ENCODE data around the gene PRKCA.
"Not testable (repeated sequence)": the region's sequence is repeated elsewhere in the genome, so short reads cannot be mapped to it uniquely, and the experiment has no call there.

PRKCA gene

DNA sequence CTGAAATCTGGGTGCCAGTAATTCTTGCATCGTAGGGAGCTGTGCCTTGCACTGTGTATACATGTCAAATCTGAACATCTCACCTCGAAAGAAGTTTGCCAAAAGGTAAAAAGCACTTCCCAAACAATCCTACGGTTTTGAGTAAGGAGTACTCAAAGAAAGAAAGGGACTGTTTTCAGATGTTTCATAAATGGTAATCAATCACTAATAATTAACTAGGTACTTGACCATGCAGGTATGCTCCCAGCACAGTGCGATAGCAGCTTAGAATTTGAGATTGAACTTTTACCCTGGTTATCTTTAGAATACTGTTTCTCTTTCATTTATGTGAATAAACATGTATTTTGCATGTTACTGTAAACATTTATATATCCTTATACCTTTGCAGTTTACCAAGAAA, 39.0 kb downstream of the PRKCA start:
- H2AFZ ChIP-seq (ENCODE audit: low read length): no peak overlapping the region
- peaks cover 10% of the 10 kb centered on the region for H3K4me1 ChIP-seq (ENCODE audit: insufficient read depth, low read length, poor library complexity, severe bottlenecking)
- no peaks in the 10 kb centered on the region for H3K36me3 ChIP-seq (ENCODE audit: insufficient read depth, low read length)

DNA sequence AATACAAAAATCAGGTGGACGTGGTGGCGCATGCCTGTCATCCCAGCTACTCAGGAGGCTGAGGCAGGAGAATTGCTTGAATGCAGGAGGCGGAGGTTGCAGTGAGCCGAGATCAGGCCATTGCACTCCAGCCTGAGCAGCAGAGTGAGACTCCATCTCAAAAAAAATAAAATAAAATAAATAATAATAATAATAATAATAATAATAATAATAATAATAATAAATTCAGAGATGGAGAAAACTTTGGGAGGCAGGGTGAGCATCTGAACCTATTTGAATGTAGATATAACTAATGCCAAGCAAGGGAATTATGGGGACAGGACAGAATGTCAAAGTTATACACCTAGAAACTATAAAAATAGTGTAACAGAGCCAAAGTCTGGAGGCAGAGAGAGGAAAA, 39.9 kb downstream of the PRKCA start:
- not testable (repeated sequence) for H4K20me1 ChIP-seq (ENCODE audit: insufficient read depth, low read length, poor library complexity, severe bottlenecking); H3F3A ChIP-seq (ENCODE audit: low read depth); H3K9me3 ChIP-seq (ENCODE audit: insufficient read depth, low read depth, low read length); H3K79me2 ChIP-seq (ENCODE audit: insufficient read depth, low read length); H3K36me3 ChIP-seq (ENCODE audit: insufficient read depth, low read length); H3K9me2 ChIP-seq (replicated peaks; ENCODE audit: low read depth, low read length); H3K4me3 ChIP-seq (ENCODE audit: low read length, poor library complexity, severe bottlenecking); H2AFZ ChIP-seq (ENCODE audit: low read length); H3K4me2 ChIP-seq (ENCODE audit: low read depth, low read length, poor library complexity, severe bottlenecking); H3K4me1 ChIP-seq (ENCODE audit: insufficient read depth, low read length, poor library complexity, severe bottlenecking); H3K27me3 ChIP-seq (ENCODE audit: insufficient read depth, low read length, poor library complexity, severe bottlenecking); H3K9ac ChIP-seq (ENCODE audit: low read depth, low read length, poor library complexity, severe bottlenecking)

More for the DNA sequence above, 39.0 kb downstream of the PRKCA start:
- Histone ChIP-seq H3K79me2 (ENCODE audit: insufficient read depth, low read length) (no peaks in the 10 kb centered on the region), H3K9me2 (replicated peaks; ENCODE audit: low read depth, low read length) (no peaks in the 10 kb centered on the region), H3K9me3 (ENCODE audit: insufficient read depth, low read depth, low read length) (no peaks in the 10 kb centered on the region), H4K20me1 (ENCODE audit: insufficient read depth, low read length, poor library complexity, severe bottlenecking) (no peaks in the 10 kb centered on the region), H3K4me2 (ENCODE audit: low read depth, low read length, poor library complexity, severe bottlenecking) (no peak overlapping the region), H3K9ac (ENCODE audit: low read depth, low read length, poor library complexity, severe bottlenecking) (no peak overlapping the region), H3F3A (ENCODE audit: low read depth) (no peaks in the 10 kb centered on the region), H3K4me3 (ENCODE audit: low read length, poor library complexity, severe bottlenecking) (no peak overlapping the region), H3K27me3 (ENCODE audit: insufficient read depth, low read length, poor library complexity, severe bottlenecking) (no peaks in the 10 kb centered on the region)
- TF ChIP-seq, protein P1, sequence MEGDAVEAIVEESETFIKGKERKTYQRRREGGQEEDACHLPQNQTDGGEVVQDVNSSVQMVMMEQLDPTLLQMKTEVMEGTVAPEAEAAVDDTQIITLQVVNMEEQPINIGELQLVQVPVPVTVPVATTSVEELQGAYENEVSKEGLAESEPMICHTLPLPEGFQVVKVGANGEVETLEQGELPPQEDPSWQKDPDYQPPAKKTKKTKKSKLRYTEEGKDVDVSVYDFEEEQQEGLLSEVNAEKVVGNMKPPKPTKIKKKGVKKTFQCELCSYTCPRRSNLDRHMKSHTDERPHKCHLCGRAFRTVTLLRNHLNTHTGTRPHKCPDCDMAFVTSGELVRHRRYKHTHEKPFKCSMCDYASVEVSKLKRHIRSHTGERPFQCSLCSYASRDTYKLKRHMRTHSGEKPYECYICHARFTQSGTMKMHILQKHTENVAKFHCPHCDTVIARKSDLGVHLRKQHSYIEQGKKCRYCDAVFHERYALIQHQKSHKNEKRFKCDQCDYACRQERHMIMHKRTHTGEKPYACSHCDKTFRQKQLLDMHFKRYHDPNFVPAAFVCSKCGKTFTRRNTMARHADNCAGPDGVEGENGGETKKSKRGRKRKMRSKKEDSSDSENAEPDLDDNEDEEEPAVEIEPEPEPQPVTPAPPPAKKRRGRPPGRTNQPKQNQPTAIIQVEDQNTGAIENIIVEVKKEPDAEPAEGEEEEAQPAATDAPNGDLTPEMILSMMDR (conservative IDR thresholded peaks at IDR 0.05; ENCODE audit: low read length): no peak
- TF ChIP-seq EZH2phosphoT487 (IDR thresholded peaks at IDR 0.05; ENCODE audit: borderline replicate concordance): no peak

DNA sequence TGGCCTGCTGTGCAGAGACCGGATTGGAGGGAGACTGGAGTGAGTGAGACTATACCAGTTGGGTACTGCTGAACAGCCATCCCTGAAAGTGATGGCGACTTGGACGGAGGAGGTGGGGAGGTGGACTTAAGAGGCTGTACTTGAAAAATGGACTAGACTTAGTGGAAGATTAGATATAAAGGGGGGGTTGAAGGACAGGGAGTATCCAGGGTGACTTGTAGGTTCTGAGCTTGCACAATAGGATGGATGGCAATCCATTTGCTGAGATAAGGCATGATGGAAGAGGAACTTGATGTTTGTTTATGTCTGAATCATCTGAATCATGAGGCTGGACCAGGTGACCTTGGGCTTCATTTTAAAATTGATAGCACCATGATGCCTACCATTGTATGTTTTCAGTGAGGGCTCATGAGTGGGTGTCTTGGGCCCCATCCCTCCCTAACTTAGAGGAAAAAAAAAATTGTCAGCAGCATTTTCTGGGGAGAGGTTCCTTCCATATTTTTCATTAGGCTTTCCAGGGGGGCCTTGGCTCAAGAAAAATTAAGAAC, 41.2 kb downstream of the PRKCA start:
- peaks cover 10% of the 10 kb centered on the region for H3K4me1 ChIP-seq (ENCODE audit: insufficient read depth, low read length, poor library complexity, severe bottlenecking)
- no peaks in the 10 kb centered on the region for H3K9me3 ChIP-seq (ENCODE audit: insufficient read depth, low read depth, low read length)
- H2AFZ ChIP-seq (ENCODE audit: low read length): no peak overlapping the region
- no peaks in the 10 kb centered on the region for H3K36me3 ChIP-seq (ENCODE audit: insufficient read depth, low read length)
- H3K4me3 ChIP-seq (ENCODE audit: low read length, poor library complexity, severe bottlenecking): no peak overlapping the region
- no peak overlapping the region for H3K9ac ChIP-seq (ENCODE audit: low read depth, low read length, poor library complexity, severe bottlenecking)
- no peaks in the 10 kb centered on the region for H4K20me1 ChIP-seq (ENCODE audit: insufficient read depth, low read length, poor library complexity, severe bottlenecking)
- H3K79me2 ChIP-seq (ENCODE audit: insufficient read depth, low read length): no peaks in the 10 kb centered on the region
- H3K27me3 ChIP-seq (ENCODE audit: insufficient read depth, low read length, poor library complexity, severe bottlenecking): no peaks in the 10 kb centered on the region
- H3F3A ChIP-seq (ENCODE audit: low read depth): no peaks in the 10 kb centered on the region
- TF ChIP-seq EZH2phosphoT487 (IDR thresholded peaks at IDR 0.05; ENCODE audit: borderline replicate concordance): no peak
- TF ChIP-seq, protein P1 (conservative IDR thresholded peaks at IDR 0.05; ENCODE audit: low read length): no peak
- no peaks in the 10 kb centered on the region for H3K9me2 ChIP-seq (replicated peaks; ENCODE audit: low read depth, low read length)
- no peak overlapping the region for H3K4me2 ChIP-seq (ENCODE audit: low read depth, low read length, poor library complexity, severe bottlenecking)

DNA sequence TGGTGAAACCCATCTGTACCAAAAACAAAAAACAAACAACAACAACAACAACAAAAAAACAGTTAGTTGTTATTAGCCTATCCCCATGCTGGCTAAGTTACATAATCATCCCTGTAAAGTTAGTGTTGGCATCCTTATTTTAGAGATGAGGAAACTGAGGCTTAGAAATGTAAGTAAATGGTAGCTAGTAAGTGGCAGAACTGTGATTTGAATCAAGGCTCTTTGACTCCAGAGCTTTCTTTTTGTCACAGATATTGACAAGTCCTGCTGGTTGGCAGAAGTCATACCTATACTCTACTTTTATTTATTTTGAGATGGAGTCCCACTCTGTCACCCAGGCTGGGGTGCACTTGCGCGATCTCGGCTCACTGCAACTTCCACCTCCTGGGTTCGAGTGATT, 42.1 kb downstream of the PRKCA start:
- H3K79me2 ChIP-seq (ENCODE audit: insufficient read depth, low read length): no peaks in the 10 kb centered on the region
- H3K4me2 ChIP-seq (ENCODE audit: low read depth, low read length, poor library complexity, severe bottlenecking): no peak overlapping the region
- no peak overlapping the region for H3K4me3 ChIP-seq (ENCODE audit: low read length, poor library complexity, severe bottlenecking)
- H3K9me2 ChIP-seq (replicated peaks; ENCODE audit: low read depth, low read length): no peaks in the 10 kb centered on the region
- no peak overlapping the region for H3K9ac ChIP-seq (ENCODE audit: low read depth, low read length, poor library complexity, severe bottlenecking)
- H3K9me3 ChIP-seq (ENCODE audit: insufficient read depth, low read depth, low read length): no peaks in the 10 kb centered on the region
- no peak overlapping the region for H2AFZ ChIP-seq (ENCODE audit: low read length)
- H3K27me3 ChIP-seq (ENCODE audit: insufficient read depth, low read length, poor library complexity, severe bottlenecking): no peaks in the 10 kb centered on the region
- no peaks in the 10 kb centered on the region for H3F3A ChIP-seq (ENCODE audit: low read depth)
- H3K36me3 ChIP-seq (ENCODE audit: insufficient read depth, low read length): no peaks in the 10 kb centered on the region
- TF ChIP-seq, protein P1 (conservative IDR thresholded peaks at IDR 0.05; ENCODE audit: low read length): no peak
- no peak for TF ChIP-seq EZH2phosphoT487 (IDR thresholded peaks at IDR 0.05; ENCODE audit: borderline replicate concordance)
- peaks cover 6% of the 10 kb centered on the region for H3K4me1 ChIP-seq (ENCODE audit: insufficient read depth, low read length, poor library complexity, severe bottlenecking)
- H4K20me1 ChIP-seq (ENCODE audit: insufficient read depth, low read length, poor library complexity, severe bottlenecking): no peaks in the 10 kb centered on the region
